Measurements from ENCODE around the gene CCDC183. TPM values are rescaled to one million over a fixed set of nuclear protein-coding genes. Genes with fewer than 3 reads are reported as not detected.

CCDC183 gene
- total RNA-seq, 1 experiment from 2014 or later: 1.1 TPM

DNA sequence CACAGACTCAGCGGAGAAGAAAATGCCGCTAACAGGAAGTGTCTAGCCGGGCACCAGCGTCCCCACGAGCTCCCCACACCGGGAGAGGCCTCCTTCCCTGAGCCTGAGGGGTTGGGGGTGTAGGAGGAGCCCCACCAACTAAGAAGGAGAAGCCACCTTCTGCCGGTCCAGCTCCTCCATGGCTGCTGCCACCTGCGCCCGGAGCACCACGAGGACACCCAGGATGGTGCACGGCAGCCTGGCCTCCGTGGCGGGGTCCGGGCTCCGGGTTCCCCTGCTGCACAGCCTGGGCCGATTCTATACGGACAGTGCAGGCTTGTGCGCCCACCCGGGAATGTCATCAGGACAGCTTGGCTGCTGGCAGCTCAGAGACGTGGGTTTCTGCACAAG, 38.4 kb upstream of the CCDC183 start:
- Histone ChIP-seq H3K9me3 (ENCODE audit: control insufficient read depth, low read depth, low read length) (no peaks in the 10 kb centered on the region), H3K4ac (ENCODE audit: low read depth, low read length) (no peak overlapping the region), H3K9ac (ENCODE audit: extremely low read depth, insufficient read length, low read length) (no peak overlapping the region), H3K4me1 (ENCODE audit: insufficient read depth, low read length) (no peaks in the 10 kb centered on the region), H2AK5ac (ENCODE audit: insufficient read length, low read length) (no peak overlapping the region), H4K5ac (ENCODE audit: insufficient read length, low read depth, low read length) (no peak overlapping the region), H2BK5ac (ENCODE audit: insufficient read length, low read length) (no peak overlapping the region), H3K23ac (ENCODE audit: insufficient read length, low read depth, low read length) (no peak overlapping the region), H3K79me1 (ENCODE audit: insufficient read depth, low read depth, low read length, poor library complexity, severe bottlenecking) (no peaks in the 10 kb centered on the region), H3K4me2 (ENCODE audit: insufficient read depth, insufficient read length, low read length) (no peak overlapping the region), H3K18ac (ENCODE audit: insufficient read length, low read depth, low read length) (no peak overlapping the region), H2BK15ac (ENCODE audit: low read depth, low read length) (no peak overlapping the region), H2AFZ (ENCODE audit: low read length) (no peak overlapping the region), H3K79me2 (ENCODE audit: insufficient read depth, low read length) (no peaks in the 10 kb centered on the region), H4K8ac (replicated peaks; ENCODE audit: insufficient read length, low read depth, low read length) (no peak overlapping the region), H2BK12ac (ENCODE audit: insufficient read length, low read depth, low read length) (no peak overlapping the region), H3K27me3 (ENCODE audit: insufficient read depth, low read length) (no peaks in the 10 kb centered on the region), H3T11ph (ENCODE audit: low read length) (no peak overlapping the region), H3K56ac (ENCODE audit: insufficient read length, low read depth, low read length) (no peak overlapping the region), H2BK20ac (ENCODE audit: low read depth, low read length, poor library complexity, severe bottlenecking) (no peak overlapping the region), H4K20me1 (ENCODE audit: control insufficient read depth, insufficient read depth, insufficient read length) (no peaks in the 10 kb centered on the region), H2BK120ac (ENCODE audit: low read depth, low read length, poor library complexity, severe bottlenecking) (no peak overlapping the region), H4K91ac (ENCODE audit: insufficient read length, low read depth, low read length) (no peak overlapping the region), H3K23me2 (ENCODE audit: insufficient read length, low read depth, low read length, poor library complexity, severe bottlenecking) (no peaks in the 10 kb centered on the region), H3K14ac (ENCODE audit: insufficient read depth, low read length) (no peak overlapping the region; the same call in 1 of the 2 replicates), H3K27ac (ENCODE audit: insufficient read length, low read depth, low read length) (no peak overlapping the region)
- Mint-ChIP-seq H3K36me3 (ENCODE audit: insufficient read depth in 1 of 3, low read depth in 3 of 3) (peaks cover 2 to 9% (median 2%) of the 10 kb centered on the region in 3 experiments; a peak in 4 of 7 replicates), H3K4me1 (peaks cover 9 to 20% of the 10 kb centered on the region in 2 experiments; a peak in 3 of 4 replicates), H3K27ac (no peak overlapping the region), H3K27me3 (ENCODE audit: low read depth) (peaks cover 5% of the 10 kb centered on the region), H3K9me3 (peaks cover 9 to 11% of the 10 kb centered on the region in 2 experiments; a peak in 4 of 5 replicates), H3K4me3 (no peak overlapping the region)
- DNase-seq: no peak
- TF ChIP-seq, protein P1, sequence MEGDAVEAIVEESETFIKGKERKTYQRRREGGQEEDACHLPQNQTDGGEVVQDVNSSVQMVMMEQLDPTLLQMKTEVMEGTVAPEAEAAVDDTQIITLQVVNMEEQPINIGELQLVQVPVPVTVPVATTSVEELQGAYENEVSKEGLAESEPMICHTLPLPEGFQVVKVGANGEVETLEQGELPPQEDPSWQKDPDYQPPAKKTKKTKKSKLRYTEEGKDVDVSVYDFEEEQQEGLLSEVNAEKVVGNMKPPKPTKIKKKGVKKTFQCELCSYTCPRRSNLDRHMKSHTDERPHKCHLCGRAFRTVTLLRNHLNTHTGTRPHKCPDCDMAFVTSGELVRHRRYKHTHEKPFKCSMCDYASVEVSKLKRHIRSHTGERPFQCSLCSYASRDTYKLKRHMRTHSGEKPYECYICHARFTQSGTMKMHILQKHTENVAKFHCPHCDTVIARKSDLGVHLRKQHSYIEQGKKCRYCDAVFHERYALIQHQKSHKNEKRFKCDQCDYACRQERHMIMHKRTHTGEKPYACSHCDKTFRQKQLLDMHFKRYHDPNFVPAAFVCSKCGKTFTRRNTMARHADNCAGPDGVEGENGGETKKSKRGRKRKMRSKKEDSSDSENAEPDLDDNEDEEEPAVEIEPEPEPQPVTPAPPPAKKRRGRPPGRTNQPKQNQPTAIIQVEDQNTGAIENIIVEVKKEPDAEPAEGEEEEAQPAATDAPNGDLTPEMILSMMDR (conservative IDR thresholded peaks at IDR 0.05): no peak
- no CpG with 5 or more reads among the region's 20 CpGs for WGBS (ENCODE audit: extremely low coverage, insufficient read length, low lambda C conversion rate)
